Stimulated activated naive CD8-positive, alpha-beta T cell treated with anti-CD3 and anti-CD28 coated beads, Interleukin-15, Interleukin-2, amounts not matched to agents 100 ng/mL and 50 ng/mL, for 24 hours (primary cell): ENCODE data around the gene ATP11C.
"Not testable (repeated sequence)": the region's sequence is repeated elsewhere in the genome, so short reads cannot be mapped to it uniquely, and the experiment has no call there.

Experiments
- H3K27ac Mint-ChIP-seq: one replicate; pipeline ENCODE4 v1.8.0; 2021; ENCODE audit warnings: mild to moderate bottlenecking, mixed read lengths
- H3K27me3 Mint-ChIP-seq: one replicate; pipeline ENCODE4 v1.8.0; 2021; ENCODE audit warnings: mixed read lengths
- H3K36me3 Mint-ChIP-seq: one replicate; pipeline ENCODE4 v1.8.0; 2021; ENCODE audit warnings: low read depth, mixed read lengths
- H3K4me1 Mint-ChIP-seq: one replicate; pipeline ENCODE4 v1.8.0; 2021; ENCODE audit warnings: low read depth, mixed read lengths
- H3K4me3 Mint-ChIP-seq: one replicate; pipeline ENCODE4 v1.8.0; 2021; ENCODE audit warnings: mild to moderate bottlenecking, mixed read lengths
- H3K9me3 Mint-ChIP-seq: one replicate; pipeline ENCODE4 v1.8.0; 2021; ENCODE audit warnings: mixed read lengths

Gene ATP11C

DNA sequence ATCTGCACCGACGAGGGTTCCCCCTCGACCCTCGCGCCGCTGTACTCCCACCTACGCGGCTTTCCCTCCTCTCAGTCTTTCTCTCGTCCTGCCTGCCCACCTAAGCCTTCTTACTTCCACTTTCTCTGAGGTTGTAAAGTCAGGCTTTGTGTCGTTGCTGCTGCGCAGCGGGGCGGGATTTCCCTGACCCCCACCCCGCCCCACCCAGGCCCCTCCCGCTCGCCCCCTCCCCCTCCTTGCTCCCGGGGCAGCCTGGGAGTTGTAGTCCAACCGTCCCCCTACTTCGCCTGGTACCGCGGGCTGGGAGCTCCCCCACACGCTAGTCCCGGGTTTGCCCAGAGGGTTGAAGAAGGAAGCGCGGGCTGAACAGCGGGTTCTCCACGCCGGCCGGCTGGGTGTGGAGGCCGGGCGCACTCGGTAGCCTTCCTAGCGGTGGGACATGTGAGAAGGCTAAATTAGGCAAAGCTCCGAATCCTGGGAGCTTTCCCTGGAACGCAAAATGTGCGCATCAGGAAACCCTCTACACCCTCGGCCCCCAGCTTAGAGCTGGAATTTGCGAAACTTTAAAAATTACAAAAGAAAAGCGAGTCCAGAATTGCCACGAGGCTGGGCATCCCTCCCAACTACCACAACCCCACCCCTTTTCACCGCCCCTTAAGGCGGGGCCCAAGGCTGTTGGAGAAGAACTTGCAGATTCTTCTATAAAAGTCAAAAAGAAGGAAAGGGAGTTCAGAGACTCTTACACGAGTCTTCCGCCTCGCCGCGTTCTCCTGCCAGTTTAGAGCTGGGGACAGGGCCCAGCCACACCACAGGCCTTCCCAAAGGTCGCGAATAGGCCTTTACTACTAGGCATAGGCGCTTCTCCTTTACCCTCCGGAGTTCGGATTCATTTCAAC is at the start of gene ATP11C:
Gene ATP11C (minus strand): TSS at position 153 of the 896 bp plus-strand sequence. CDS start 1,011 bp downstream, outside the sequence.
- H3K4me1 Mint-ChIP-seq = peaks cover 22% of the 10 kb centered on the region
- H3K9me3 Mint-ChIP-seq = no peaks in the 10 kb centered on the region
- peak within 1 kb of the TSS; percentile 89 for H3K27ac Mint-ChIP-seq
- no peaks in the 10 kb centered on the region for H3K27me3 Mint-ChIP-seq
- peaks cover 4% of the 10 kb centered on the region for H3K36me3 Mint-ChIP-seq
- peak within 1 kb of the TSS; percentile 81 for H3K4me3 Mint-ChIP-seq

DNA sequence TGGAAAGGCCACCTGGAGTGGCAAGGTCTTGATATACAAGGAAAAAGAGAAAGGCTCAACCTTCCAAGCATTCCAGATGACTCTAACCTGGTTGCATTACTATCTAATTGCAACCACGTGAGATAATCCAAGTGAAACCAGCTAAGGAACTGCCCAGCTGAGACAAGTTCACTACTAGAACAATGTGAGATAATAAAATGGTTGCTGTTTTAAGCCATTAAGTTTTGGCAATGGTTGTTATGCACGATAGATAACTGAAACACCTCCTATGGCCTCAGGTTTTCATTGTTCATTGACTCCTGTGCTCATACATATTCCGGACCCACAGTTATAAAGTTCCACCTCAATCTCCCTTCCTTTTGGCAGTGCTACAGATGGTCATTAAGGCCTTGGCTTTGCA is 41.6 kb upstream of the ATP11C start:
- H3K4me3 Mint-ChIP-seq = no peak overlapping the region
- H3K4me1 Mint-ChIP-seq = no peaks in the 10 kb centered on the region
- H3K9me3 Mint-ChIP-seq = no peaks in the 10 kb centered on the region
- peaks cover 8% of the 10 kb centered on the region for H3K27me3 Mint-ChIP-seq
- H3K36me3 Mint-ChIP-seq = no peaks in the 10 kb centered on the region
- H3K27ac Mint-ChIP-seq = no peak overlapping the region

DNA sequence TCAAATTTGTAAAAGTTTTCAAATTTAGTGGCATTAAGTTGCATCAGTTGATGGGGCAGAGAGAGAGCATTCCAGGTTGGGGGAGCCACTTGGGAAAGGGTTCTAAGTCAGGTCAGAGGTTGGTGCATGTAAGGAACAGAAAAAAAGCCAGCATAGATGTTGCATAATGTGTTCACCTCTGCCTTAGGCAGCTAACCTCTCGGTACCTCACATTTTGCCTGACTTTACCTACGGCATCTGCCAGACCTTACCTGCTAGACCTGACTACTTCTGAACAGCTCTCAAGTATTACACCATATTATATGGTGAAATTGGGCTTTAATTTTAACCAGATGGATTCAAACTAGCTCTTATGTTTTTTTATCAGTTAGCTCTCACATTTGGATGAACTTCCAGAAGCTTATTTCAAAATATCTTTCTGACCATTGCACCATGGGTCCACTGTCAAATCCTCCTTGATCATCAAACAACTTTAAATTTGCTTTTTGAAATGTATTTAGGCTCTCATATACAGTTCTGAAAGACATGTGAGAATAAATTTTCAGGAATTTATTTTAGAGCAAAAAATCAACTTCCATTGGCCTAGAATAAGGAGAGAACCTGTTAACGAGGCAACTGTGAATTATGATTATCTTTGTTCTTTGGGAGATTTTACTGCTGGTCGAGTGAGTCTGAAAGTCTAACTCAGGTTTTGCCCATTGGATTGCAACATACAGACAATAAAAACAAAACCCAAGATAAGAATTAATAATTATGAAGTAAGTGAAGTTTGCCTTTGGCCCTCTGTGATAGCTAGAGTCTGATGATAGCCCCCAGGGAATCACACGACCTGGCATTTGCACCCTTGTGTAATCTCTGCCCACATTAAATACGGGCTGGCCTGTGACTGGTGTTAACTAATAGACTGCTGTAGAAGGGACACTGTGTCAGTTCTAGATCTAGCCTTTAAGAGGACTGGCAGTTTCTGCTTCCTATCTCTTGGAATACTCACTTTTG is 40.1 kb upstream of the ATP11C start:
- H3K27ac Mint-ChIP-seq = no peak overlapping the region
- H3K4me3 Mint-ChIP-seq = no peak overlapping the region
- H3K9me3 Mint-ChIP-seq = no peaks in the 10 kb centered on the region
- peaks cover 8% of the 10 kb centered on the region for H3K27me3 Mint-ChIP-seq
- no peaks in the 10 kb centered on the region for H3K36me3 Mint-ChIP-seq
- H3K4me1 Mint-ChIP-seq = no peaks in the 10 kb centered on the region

DNA sequence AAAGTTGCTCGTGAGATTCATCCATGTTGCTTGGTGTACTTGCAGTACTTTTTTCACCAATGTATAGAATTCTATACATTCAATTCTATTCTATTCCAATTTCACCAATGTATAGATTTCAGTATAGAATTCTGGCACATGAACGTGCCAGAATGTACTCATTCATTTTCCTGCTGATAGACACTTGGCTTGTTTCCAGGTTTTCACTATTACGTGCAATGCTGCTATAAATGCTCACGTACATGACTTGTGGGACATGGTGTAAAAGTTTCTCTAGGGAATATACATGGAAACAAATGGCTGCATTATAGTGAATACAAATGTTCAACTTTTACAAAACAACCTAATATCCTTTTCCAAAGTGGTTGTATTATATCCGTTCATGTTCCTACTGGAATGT is 39.3 kb upstream of the ATP11C start:
- Mint-ChIP-seq H3K4me1 (no peaks in the 10 kb centered on the region), H3K27me3 (peaks cover 8% of the 10 kb centered on the region), H3K9me3 (no peaks in the 10 kb centered on the region), H3K27ac (no peak overlapping the region), H3K36me3 (no peaks in the 10 kb centered on the region), H3K4me3 (no peak overlapping the region)

DNA sequence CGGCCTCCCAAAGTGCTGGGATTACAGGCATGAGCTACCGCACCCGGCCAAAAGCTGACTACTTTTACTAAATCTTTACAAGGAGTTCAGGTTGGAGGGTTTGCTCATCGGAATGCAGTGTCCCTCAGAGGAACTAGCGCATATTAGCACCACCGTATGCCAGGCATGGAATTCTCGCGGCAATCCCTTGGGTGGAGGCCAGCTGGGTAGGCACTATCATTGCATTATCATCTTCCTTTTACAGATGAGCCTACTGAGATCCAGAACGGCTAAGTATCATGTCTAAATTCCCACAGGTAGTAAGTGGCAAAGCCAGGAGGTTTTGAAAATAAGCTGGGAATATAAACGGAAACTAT is 38.5 kb upstream of the ATP11C start:
- Mint-ChIP-seq H3K4me1 (no peaks in the 10 kb centered on the region), H3K4me3 (no peak overlapping the region), H3K36me3 (no peaks in the 10 kb centered on the region), H3K27ac (no peak overlapping the region), H3K27me3 (peaks cover 7% of the 10 kb centered on the region), H3K9me3 (no peaks in the 10 kb centered on the region)

DNA sequence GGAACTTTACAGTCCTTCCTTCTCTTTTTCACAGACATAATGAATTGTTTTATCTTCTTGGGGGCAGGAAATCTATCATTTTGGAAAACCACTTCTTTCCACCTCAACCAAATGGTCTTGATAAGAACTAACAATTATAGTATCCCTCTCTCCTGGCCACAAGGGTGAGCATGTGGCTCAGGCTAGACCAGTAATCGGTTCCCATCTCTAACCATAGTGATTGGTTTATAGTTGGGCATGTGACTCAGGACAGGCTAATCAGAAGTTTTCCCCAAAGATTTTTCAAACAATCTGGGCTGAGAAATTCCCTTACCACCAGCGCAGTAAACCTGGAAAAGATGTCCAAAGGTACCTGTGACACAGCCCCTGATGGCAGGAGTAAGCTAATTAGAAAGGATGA is 36.4 kb upstream of the ATP11C start:
- no peak overlapping the region for H3K27ac Mint-ChIP-seq
- H3K4me1 Mint-ChIP-seq = no peaks in the 10 kb centered on the region
- H3K27me3 Mint-ChIP-seq = peaks cover 4% of the 10 kb centered on the region
- no peak overlapping the region for H3K4me3 Mint-ChIP-seq
- H3K36me3 Mint-ChIP-seq = no peaks in the 10 kb centered on the region
- no peaks in the 10 kb centered on the region for H3K9me3 Mint-ChIP-seq

DNA sequence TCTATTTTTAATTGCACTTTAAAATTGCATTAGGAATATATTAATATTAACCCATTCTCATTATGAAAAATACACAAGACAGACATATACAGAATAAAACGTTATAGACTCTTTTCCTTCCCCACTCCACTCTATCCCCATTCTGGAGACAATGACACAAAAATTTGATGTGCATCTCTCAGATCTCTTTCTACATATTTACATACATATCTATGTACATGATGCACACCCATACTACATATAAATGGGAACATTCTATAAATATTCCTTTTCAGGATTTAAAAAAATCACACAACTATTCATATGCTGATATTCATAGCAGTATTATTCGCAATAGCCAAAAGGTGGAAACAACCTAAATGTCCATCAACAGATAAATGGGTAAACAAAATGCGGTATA is 34.9 kb upstream of the ATP11C start:
- H3K4me1 Mint-ChIP-seq = no peaks in the 10 kb centered on the region
- H3K4me3 Mint-ChIP-seq = no peak overlapping the region
- H3K27me3 Mint-ChIP-seq = peaks cover 4% of the 10 kb centered on the region
- H3K27ac Mint-ChIP-seq = no peak overlapping the region
- no peaks in the 10 kb centered on the region for H3K9me3 Mint-ChIP-seq
- H3K36me3 Mint-ChIP-seq = no peaks in the 10 kb centered on the region

DNA sequence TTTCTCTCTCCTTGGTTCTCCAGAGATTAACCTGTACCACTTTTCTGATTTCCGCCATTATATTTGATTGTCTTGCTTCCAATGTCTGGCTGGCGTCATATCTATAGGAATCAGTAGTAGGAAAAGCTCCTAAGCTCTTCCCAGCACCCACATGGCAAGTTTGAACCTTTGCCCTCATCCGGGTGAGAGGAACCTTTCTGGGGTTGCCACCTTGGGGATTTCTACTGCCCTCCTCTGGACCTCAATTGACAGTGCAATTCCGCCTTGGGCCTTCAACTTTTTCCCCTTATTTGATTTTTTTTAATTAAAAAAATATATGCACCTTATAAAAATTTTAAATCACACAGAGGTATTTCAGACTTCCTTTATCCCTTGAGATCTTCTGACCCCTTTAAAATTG is 34.4 kb upstream of the ATP11C start:
- Mint-ChIP-seq H3K27me3 (peaks cover 4% of the 10 kb centered on the region), H3K4me3 (no peak overlapping the region), H3K27ac (no peak overlapping the region), H3K36me3 (no peaks in the 10 kb centered on the region), H3K4me1 (no peaks in the 10 kb centered on the region), H3K9me3 (no peaks in the 10 kb centered on the region)

DNA sequence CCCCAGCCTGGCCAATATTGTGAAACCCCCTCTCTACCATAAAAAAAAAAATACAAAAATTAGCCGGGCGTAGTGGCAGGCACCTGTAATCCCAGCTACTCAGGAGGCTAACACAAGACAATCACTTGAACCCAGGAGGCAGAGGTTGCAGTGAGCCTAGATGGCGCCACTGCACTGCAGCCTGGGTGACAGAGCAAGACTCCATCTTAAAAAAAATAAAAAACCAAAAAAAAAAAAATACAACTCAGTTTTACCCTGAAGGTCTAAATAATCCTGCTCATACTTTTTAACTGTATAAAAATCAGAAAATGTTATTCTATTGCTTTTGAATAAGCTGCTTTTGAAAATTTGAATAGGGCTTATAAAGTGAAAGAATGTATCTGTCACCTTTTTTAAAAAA is 33.3 kb upstream of the ATP11C start:
- not testable (repeated sequence) for H3K4me1 Mint-ChIP-seq, H3K9me3 Mint-ChIP-seq, H3K27me3 Mint-ChIP-seq, H3K4me3 Mint-ChIP-seq, H3K27ac Mint-ChIP-seq, H3K36me3 Mint-ChIP-seq

DNA sequence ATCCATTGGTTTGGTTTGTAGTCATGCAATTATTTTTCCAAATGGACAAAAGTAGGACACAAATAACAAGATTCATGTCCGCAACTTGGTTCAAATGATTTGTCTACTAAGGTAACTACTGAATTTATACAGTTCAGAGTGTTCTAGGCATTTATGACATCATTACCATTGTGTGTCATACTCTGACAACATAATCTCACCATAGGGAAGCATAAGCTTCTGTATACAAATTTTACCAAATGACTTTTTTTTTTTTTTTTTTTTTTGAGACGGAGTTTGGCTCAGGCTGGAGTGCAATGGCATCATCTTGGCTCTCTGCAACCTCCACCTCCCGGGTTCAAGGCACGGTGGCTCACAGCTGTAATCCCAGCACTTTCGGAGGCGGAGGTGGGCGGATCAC is 32.6 kb upstream of the ATP11C start, which contains the start of gene CXorf66:
Gene CXorf66 (minus strand): TSS at position 101 of the 400 bp plus-strand sequence. CDS start 25 bp downstream, at position 76.
- Mint-ChIP-seq H3K4me3 (no peak within 1 kb of the TSS), H3K4me1 (no peaks in the 10 kb centered on the region), H3K36me3 (no peaks in the 10 kb centered on the region)

DNA sequence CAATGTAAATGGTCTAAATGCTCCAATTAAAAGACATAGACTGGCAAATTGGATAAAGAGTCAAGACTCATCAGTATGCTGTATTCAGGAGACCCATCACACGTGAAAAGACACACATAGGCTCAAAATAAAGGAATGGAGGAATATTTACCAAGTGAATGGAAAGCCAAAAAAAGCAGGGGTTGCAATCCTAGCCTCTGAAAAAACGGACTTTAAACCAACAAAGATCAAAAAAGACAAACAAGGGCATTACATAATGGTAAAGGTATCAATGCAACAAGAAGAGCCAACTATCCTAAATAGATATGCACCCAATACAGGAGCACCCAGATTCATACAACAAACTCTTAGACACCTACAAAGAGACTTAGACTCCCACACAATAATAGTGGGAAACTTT is 28.2 kb upstream of the ATP11C start:
- peaks cover 13% of the 10 kb centered on the region for H3K27me3 Mint-ChIP-seq
- H3K4me3 Mint-ChIP-seq, H3K36me3 Mint-ChIP-seq, H3K27ac Mint-ChIP-seq, H3K4me1 Mint-ChIP-seq, H3K9me3 Mint-ChIP-seq: not testable (repeated sequence)

More for the DNA sequence above, 32.6 kb upstream of the ATP11C start, which contains the start of gene CXorf66:
- Mint-ChIP-seq H3K27ac (no peak within 1 kb of the TSS), H3K27me3 (peaks cover 7% of the 10 kb centered on the region), H3K9me3 (no peaks in the 10 kb centered on the region)

DNA sequence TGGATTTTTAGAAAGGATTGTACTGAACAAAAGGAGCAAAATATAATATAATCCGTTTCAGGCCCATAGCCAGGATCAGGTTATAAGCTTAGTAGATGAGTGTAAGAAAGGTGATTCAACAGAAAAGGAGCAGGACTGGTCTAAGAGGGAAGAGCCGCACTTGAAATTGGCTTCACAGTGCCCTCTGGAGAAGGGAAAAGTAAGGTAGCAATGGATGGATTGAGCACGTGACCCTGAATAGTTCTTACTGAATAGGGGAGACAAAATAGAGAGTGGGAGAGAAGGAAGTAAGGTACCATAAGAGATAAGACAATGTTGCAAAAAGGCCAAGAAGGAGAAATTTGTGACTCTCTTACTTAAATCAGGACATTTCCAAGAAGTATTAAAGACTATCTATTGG is 16.9 kb upstream of the ATP11C start:
- Mint-ChIP-seq H3K4me1 (no peaks in the 10 kb centered on the region), H3K27ac (no peak overlapping the region), H3K4me3 (no peak overlapping the region), H3K9me3 (no peaks in the 10 kb centered on the region), H3K36me3 (no peaks in the 10 kb centered on the region), H3K27me3 (no peaks in the 10 kb centered on the region)

DNA sequence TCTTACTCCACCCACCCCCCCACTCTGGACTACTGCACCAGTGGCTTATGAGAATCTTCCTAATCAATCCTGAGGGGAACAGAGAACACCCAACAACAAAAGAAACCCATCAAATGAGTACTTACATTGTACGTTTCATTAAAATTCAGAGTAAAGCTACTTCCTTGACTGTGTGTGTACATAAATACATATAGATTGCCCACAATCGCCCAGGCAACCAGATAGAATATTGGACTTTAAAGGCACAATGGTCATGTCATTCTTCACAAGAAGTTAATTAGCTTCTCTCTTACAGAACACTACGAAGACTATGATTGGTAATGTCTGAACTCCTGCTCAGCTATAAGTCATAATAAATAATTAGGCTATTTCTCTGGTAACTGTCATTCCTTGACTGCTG is 12.2 kb upstream of the ATP11C start:
- Mint-ChIP-seq H3K27ac (no peak overlapping the region), H3K27me3 (no peaks in the 10 kb centered on the region), H3K4me1 (no peaks in the 10 kb centered on the region), H3K36me3 (no peaks in the 10 kb centered on the region), H3K4me3 (no peak overlapping the region), H3K9me3 (no peaks in the 10 kb centered on the region)

DNA sequence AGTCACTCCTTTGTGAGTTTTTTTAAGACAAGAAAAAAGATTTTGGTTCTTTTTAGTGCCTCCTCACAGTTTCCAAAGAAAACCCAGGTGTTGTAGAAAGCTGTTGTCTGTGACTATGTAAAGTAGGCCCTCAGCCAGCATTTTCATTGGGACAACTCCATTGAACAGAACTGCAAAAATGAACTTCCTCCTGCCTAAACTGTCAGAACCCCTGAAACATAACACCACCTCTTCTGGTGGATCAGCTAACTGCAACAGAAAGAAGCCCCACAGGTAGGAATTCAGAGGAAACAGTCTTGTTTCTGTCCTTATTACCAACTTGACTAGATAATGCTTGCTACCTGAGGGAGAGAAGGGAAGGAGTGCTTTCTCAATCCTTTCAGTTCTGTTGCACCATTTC is 3.4 kb upstream of the ATP11C start:
- no peak overlapping the region for H3K4me3 Mint-ChIP-seq
- H3K27me3 Mint-ChIP-seq = no peaks in the 10 kb centered on the region
- H3K36me3 Mint-ChIP-seq = no peaks in the 10 kb centered on the region
- H3K27ac Mint-ChIP-seq = no peak overlapping the region
- no peaks in the 10 kb centered on the region for H3K9me3 Mint-ChIP-seq
- no peaks in the 10 kb centered on the region for H3K4me1 Mint-ChIP-seq

DNA sequence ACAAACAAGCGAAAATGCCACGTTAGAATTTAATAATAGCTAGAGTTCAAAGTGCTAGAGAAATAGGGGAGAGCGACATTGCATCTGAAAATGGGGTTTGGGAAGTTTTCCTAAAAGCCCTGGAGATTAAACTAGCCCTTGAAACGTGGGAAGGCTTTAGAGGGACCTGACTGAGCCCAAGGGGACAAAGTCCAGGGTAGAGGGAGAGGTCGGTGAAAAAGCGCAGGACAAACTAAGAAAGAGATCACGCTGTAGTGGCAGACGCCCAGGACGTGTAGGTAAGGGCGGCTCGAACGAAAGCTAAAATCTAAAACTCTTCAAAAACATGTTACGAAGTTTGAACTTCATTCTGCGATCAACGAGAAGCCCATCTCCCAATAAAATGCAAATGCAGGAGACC is 1.1 kb upstream of the ATP11C start:
- Mint-ChIP-seq H3K4me1 (peaks cover 22% of the 10 kb centered on the region), H3K36me3 (peaks cover 3% of the 10 kb centered on the region), H3K27me3 (no peaks in the 10 kb centered on the region), H3K9me3 (no peaks in the 10 kb centered on the region), H3K4me3 (peak overlapping the region; percentile 81), H3K27ac (peak overlapping the region; percentile 89)
